ENCODE results near the gene FMNL3.

DNA sequence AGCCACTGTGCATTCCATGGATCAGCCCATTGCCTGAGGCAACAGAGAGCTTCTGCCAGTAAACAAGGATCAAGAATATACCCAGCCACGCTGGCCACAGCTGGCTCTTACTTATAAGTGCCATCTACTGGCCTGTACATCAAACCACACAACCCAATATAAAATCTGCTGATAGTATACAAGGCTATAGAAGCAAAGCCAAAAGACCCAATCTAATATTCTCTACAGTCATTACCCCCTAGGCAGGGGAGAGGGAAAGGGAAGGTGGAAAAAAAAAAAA is 97.4 kb downstream of the FMNL3 start:
- TF ChIP-seq, protein P1, sequence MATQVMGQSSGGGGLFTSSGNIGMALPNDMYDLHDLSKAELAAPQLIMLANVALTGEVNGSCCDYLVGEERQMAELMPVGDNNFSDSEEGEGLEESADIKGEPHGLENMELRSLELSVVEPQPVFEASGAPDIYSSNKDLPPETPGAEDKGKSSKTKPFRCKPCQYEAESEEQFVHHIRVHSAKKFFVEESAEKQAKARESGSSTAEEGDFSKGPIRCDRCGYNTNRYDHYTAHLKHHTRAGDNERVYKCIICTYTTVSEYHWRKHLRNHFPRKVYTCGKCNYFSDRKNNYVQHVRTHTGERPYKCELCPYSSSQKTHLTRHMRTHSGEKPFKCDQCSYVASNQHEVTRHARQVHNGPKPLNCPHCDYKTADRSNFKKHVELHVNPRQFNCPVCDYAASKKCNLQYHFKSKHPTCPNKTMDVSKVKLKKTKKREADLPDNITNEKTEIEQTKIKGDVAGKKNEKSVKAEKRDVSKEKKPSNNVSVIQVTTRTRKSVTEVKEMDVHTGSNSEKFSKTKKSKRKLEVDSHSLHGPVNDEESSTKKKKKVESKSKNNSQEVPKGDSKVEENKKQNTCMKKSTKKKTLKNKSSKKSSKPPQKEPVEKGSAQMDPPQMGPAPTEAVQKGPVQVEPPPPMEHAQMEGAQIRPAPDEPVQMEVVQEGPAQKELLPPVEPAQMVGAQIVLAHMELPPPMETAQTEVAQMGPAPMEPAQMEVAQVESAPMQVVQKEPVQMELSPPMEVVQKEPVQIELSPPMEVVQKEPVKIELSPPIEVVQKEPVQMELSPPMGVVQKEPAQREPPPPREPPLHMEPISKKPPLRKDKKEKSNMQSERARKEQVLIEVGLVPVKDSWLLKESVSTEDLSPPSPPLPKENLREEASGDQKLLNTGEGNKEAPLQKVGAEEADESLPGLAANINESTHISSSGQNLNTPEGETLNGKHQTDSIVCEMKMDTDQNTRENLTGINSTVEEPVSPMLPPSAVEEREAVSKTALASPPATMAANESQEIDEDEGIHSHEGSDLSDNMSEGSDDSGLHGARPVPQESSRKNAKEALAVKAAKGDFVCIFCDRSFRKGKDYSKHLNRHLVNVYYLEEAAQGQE (IDR thresholded peaks at IDR 0.05; ENCODE audit: unreplicated experiment), result no peak
- TF ChIP-seq, protein P2, sequence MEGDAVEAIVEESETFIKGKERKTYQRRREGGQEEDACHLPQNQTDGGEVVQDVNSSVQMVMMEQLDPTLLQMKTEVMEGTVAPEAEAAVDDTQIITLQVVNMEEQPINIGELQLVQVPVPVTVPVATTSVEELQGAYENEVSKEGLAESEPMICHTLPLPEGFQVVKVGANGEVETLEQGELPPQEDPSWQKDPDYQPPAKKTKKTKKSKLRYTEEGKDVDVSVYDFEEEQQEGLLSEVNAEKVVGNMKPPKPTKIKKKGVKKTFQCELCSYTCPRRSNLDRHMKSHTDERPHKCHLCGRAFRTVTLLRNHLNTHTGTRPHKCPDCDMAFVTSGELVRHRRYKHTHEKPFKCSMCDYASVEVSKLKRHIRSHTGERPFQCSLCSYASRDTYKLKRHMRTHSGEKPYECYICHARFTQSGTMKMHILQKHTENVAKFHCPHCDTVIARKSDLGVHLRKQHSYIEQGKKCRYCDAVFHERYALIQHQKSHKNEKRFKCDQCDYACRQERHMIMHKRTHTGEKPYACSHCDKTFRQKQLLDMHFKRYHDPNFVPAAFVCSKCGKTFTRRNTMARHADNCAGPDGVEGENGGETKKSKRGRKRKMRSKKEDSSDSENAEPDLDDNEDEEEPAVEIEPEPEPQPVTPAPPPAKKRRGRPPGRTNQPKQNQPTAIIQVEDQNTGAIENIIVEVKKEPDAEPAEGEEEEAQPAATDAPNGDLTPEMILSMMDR (conservative IDR thresholded peaks at IDR 0.05; ENCODE audit: low read depth in 2 of 2), result peak in 1 of 2 experiments; percentile 39; a peak in 3 of 4 replicates
- TF ChIP-seq CREB1 (CRISPR knock-in tag; IDR thresholded peaks at IDR 0.05; ENCODE audit: low read depth) (no peak), EZH2 (IDR thresholded peaks at IDR 0.05; ENCODE audit: low read depth, unreplicated experiment) (no peak), ZNF331 (CRISPR knock-in tag; IDR thresholded peaks at IDR 0.05; ENCODE audit: low read depth) (no peak), POLR2AphosphoS5 (IDR thresholded peaks at IDR 0.05; ENCODE audit: low read depth) (no peak), JUNB (IDR thresholded peaks at IDR 0.05; ENCODE audit: unreplicated experiment) (no peak), ZNF114 (CRISPR knock-in tag; IDR thresholded peaks at IDR 0.05) (no peak)
